NCI-H2107 treated with DMSO at 0.1 percent for 48 hours (cell line): ENCODE measurements around the gene NLGN4X.
A peak's percentile ranks its signal among the peaks of the same experiment; 100 is the strongest.

Experiments
- DNase-seq: peaks from one replicate; lab custom pipeline; 2025; ENCODE audit not compliant: unreplicated experiment; lab: John Stamatoyannopoulos, UW

NLGN4X gene

GRCh38 chrX:6159468-6159867 lies 69.2 kb downstream of the NLGN4X start:
- DNase-seq = no peak

GRCh38 chrX:6151971-6152370 lies 76.7 kb downstream of the NLGN4X start:
- DNase-seq = no peak

- DNase-seq = peak; percentile 6
These were observed 79.4 kb downstream of the NLGN4X start for GRCh38 chrX:6149060-6149872.

GRCh38 chrX:6134255-6134654 lies 94.4 kb downstream of the NLGN4X start:
- DNase-seq = no peak

DNA sequence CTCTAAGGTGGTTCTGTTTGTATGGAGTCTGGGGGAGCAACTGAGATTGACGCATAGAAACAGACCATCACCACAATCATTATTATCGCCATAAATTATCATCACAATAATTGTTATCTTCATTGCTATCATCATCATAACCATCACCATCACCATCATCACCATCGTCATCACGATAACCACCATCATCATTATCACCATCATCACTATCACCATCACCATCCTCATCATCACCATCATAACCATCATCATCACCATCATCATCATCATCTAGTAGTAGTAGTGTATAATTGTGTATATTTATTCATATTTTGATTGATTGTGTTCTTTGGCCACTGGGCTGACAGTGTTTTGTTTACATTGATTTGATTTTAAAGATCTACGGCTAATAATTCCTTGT lies 95.7 kb downstream of the NLGN4X start:
- no peak for DNase-seq

DNA sequence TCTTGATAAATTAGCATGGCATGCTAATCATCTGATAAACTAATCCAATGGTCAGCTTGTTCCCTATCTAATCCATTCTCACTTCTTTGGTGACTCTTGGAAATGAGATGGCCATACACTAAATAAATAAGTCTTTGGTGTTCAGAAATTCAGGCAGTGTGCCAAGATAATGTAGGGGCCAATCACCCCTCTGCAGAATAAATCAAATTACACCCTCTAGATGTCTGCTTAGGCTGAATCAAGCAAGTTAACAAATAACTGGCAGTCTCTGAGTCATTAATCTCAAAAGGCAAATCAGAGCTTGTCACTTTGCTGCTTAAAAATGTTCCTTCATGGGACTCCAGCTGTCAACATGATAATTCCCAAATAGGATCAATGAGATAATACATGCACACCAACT lies 97.4 kb downstream of the NLGN4X start:
- DNase-seq = no peak

DNA sequence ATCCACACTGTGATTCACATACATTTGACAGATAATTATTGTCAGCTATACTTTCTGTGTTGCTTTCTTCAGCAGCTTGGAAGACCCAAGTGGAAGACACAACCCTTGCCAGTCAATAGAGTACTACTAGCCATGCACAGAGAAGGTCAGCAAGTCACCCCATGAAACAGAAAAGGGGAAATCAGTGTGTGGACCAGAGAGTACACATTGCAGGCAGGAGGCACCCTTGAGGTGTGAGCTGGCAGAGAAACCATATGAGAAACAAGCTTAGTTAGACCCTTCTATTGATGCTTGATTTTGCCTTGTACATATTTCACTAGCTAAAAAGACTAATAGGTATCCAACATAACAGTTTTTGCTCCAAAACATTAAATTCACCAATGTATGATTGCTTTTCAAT lies 99.5 kb downstream of the NLGN4X start:
- DNase-seq = no peak

DNA sequence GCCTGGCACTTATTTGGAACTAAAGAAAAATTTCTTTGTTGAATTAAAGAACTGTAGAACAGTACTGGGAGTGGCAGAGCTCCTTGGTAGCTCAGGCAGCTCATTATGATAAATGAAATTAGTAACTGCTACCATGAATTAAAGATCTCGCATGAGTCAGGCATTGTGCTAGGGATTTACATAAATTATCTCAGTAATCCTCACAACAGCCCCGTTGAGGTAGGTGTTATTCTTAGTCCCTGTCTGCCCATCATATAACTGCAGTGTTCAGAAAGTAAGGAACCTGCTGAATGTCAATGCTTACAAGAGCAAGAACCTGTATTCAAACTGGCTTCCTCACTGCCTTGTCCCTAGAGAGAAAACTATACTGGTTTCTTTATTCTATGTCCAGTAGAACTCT lies 108.3 kb downstream of the NLGN4X start:
- no peak for DNase-seq

- no peak for DNase-seq
These were observed 133.2 kb downstream of the NLGN4X start for GRCh38 chrX:6095469-6095868.

DNA sequence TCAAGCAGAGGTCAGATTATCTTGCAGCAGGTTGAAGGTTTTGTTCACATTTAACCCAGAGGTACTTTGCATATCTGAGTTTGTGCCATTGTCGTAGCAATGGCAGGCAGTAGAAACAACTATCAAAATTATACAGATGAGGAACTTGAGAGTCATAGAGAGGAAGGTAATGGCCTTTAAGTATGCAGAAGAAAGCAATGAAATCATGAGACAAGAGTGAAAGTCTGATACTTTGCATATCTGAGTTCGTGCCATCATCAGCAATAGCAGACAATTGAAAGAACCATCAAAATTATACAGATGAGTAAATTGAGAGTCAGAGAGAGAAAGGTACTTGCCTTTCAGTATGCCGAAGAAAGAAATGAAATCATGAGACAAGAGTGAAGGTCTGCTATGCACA lies 154.1 kb downstream of the NLGN4X start:
- DNase-seq = no peak

DNA sequence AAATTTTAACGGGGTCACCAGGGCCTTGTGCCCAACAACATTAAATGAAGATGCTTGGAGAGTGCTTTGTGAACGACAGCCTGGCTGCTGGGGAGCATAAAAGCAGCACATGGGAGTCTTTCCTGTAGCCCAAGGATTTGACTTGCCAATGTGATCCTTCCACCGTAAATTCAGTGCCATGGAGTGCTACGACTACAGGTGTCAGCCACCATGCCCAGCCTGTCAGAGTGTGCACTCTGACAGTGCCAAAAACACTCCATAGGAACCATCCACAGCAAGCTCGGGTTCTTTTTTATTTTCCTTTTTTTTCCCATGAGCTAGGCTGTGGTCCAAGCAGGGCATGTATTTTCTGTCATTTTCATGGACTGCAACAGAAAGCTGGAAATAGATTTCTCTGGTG lies 156.9 kb downstream of the NLGN4X start:
- DNase-seq = no peak

DNA sequence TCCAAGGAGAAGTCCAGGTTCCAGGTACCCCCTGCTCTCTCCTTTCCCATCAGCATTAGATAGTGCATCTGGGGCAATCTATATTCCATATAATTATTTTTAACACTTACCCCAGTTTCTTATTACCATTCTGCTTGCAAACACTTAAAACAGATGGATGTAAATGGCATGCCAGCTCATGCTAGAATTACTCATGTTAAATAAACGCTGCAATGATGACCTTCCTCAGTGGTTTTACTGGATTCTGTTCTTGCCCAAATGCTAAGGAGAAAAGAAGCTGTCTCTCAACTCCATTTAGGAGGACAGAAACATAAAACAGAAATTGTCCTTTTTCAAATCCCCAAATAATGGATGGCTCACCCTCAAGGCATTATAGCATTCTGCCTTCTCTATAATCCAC lies 161.1 kb downstream of the NLGN4X start:
- no peak for DNase-seq

GRCh38 chrX:6053141-6053540 lies 175.5 kb downstream of the NLGN4X start:
- DNase-seq = no peak

DNA sequence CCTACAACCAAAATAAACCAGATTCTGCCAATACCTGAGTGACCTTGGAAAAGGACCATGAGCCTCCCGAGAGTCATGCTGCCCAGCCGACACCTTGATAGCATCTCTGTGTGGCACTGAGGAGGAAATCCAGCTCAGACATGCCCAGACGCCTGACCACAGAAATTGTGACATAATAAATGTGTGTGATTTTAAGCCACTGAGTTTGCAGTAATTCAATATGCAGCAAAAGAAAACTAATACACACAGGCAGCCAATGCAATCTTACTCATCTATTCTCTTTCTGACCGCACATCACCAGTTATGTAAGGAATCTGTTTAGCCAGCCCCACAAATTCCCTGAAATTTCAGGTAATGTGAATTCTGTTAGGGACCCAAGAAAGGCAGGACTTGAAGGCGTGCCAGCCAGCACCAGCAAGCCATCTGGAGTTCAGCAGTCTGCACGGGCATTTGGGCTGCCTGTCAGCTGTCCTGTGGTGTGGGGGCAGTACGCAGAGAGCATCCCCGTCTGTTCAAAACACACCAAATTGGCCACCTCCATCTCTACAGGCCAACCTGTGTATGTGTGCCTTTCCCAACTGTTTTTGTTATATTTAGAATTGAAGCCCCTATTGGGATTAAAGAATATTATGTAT lies 176.4 kb downstream of the NLGN4X start:
- DNase-seq = no peak

DNA sequence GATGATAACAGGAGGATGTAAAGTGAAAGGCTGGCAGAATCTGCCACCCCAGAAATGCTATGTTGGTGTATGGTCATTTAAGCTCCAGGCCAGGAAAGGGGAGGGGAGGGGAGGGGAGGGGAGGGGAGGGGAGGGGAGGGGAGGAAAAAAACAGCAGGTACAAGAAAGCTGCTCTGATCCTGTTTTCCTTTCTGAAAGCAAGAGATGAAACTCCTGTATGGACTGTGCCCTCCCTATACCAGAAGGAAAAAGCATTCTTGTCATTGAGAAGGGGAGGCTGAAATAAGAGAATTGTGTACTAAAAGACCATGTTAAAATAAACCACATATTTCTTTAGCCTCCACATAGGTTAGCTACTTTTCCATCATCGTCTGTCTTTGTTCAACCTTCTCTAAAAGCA lies 179.5 kb downstream of the NLGN4X start:
- no peak for DNase-seq

- DNase-seq = no peak
These were observed 187.0 kb downstream of the NLGN4X start for GRCh38 chrX:6041630-6042029.

GRCh38 chrX:6029014-6029413 lies 199.7 kb downstream of the NLGN4X start:
- no peak for DNase-seq

DNA sequence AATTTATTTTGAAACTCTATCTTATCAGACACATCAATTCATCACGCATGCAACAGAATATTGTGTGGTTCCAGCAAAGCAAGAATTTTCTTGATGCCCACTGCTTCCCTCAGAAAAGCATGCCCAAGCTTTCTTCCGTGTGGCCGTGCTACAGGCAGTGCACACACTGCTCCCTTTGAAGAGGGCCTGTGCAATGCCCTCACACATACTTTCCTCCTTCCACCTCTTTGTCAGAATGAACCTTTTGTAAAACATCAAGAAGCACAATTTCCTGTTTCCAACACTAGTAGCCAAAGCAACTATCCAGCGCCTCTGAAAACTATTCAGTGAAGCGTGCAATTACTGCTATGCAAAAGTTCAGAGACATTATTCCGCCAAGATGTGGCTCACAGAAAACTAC lies 201.7 kb downstream of the NLGN4X start:
- DNase-seq = no peak

- no peak for DNase-seq
These were observed 202.2 kb downstream of the NLGN4X start for GRCh38 chrX:6026429-6026828.

GRCh38 chrX:6024204-6024603 lies 204.5 kb downstream of the NLGN4X start:
- no peak for DNase-seq

DNA sequence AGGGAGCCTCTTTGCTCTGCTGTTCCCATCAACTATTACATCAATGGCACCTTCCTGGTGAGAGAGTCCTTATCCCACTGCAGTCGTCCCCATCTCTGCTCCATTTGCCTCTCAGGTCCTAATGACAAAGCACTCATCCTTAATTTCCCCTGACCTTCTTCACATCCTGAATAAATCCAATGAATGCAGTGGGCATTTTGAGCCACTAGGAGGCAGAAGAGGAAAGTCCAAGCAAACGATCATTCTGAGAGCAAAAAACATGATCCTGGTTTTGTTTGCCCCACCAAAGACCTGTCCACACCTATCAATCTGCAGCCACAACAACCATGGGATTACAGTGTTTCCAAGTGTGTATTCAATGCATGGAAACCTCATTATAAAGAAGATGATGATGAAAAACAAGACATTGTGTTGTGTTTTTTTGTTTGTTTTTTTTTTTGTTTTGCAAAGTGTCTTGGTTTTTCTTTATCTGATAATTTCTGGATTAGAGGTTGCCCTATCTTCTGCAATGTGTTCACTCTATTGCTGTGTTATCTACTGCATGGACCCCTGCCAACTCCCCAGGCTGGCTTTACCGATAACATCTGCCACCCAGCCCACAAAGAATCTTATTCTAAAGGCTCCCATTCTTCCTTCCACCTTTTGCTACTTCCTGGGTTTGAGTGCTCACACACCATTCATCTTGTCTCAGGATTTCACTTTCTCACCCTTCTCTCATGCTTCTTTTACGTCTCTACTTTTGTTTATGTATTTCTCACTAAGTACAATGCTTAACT lies 207.2 kb downstream of the NLGN4X start:
- peak; percentile 8 for DNase-seq

DNA sequence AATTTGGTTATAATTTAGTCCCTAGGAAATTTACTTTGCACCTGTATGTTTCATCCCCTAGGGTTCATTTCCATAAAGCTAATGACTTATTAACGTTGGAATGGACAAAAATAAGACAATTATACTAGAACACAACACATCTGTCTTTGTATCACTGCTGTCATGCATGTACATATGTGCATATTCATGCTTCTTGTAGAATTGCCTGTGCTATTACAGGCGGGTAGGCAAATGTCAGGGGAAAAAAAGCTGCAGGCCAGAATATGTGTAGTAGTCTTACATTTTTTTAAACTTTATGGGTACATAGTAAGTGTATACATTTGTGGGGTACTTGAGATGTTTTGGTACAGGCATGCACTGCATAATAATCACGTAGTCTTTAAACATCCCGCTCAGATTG lies 209.6 kb downstream of the NLGN4X start:
- DNase-seq = no peak
